Tibial nerve (tissue), 3 donors: Measurements from ENCODE around the gene LBH.

Source experiments
- CTCF ChIP-seq, 5 experiments: fragments of 200-600 bp in 3 of 5; fragments of 450-650 bp in 2 of 5; sonication (generic) in 3 of 5; IDR thresholded peaks; one replicate each; pipeline ENCODE4 v1.5.1; 2016 to 2019; ENCODE audit warnings: antibody characterized with exemption in 5 of 5, mild to moderate bottlenecking in 3 of 5, moderate library complexity in 2 of 5
- POLR2A ChIP-seq, 2 donors: fragments of 450-650 bp; IDR thresholded peaks; one replicate each; pipeline ENCODE4 v1.6.1; 2017; ENCODE audit warnings: antibody characterized with exemption in 2 of 2, mild to moderate bottlenecking in 2 of 2, moderate library complexity in 2 of 2

GRCh38 chr2:30221531-30221930, 9.8 kb upstream of the LBH start:
- no peak for TF ChIP-seq CTCF (IDR thresholded peaks at IDR 0.05)
- no peak for TF ChIP-seq POLR2A (IDR thresholded peaks at IDR 0.05)
